Heart right ventricle (tissue), 16 donors: ENCODE data around the gene GLS2. TPM values are rescaled to one million over a fixed set of nuclear protein-coding genes. Genes with fewer than 3 reads are reported as not detected.
"Not testable (repeated sequence)": the region's sequence is repeated elsewhere in the genome, so short reads cannot be mapped to it uniquely, and the experiment has no call there.

Experiments
- ATAC-seq, 8 donors: fragments of 200-7000 bp; cut with Tn5 transposase; one replicate each; pipeline ENCODE4 v1.9.1; 2020; ENCODE audit warnings: mild to moderate bottlenecking in 8 of 8, moderate library complexity in 8 of 8, moderate number of reproducible peaks in 1 of 8
- DNase-seq, 2 donors: peaks; one replicate each; pipeline ENCODE4 v3.0.0-alpha.2; 2020
- H3K27ac ChIP-seq, 10 donors: fragments of 200-600 bp; sonication (generic) in 2 of 10; one replicate each; pipeline versions ENCODE4 v1.5.0 to v1.8.0; 2020 to 2022; ENCODE audit warnings: mild to moderate bottlenecking in 3 of 10
- H3K27me3 ChIP-seq, 7 donors: fragments of 200-600 bp; one replicate each; pipeline ENCODE4 v1.8.0; 2021 to 2022; ENCODE audit warnings: mild to moderate bottlenecking in 2 of 7
- H3K36me3 ChIP-seq, 9 donors: fragments of 200-600 bp; sonication (generic) in 1 of 9; one replicate each; pipeline versions ENCODE4 v1.5.0 to v1.8.0; 2020 to 2022; ENCODE audit warnings: mild to moderate bottlenecking in 2 of 9
- H3K4me1 ChIP-seq, 9 donors: fragments of 200-600 bp; sonication (generic) in 1 of 9; one replicate each; pipeline versions ENCODE4 v1.5.0 to v1.8.0; 2020 to 2022; ENCODE audit warnings: mild to moderate bottlenecking in 4 of 9
- H3K4me3 ChIP-seq, 10 donors: fragments of 200-600 bp; sonication (generic) in 2 of 10; one replicate each; pipeline versions ENCODE4 v1.5.0 to v1.8.0; 2020 to 2022; ENCODE audit warnings: mild to moderate bottlenecking in 7 of 10, moderate library complexity in 2 of 10
- H3K9me3 ChIP-seq, 11 donors: fragments of 200-600 bp in 10 of 11; sonication (generic) in 2 of 11; one replicate each; pipeline versions ENCODE4 v1.5.0 to v1.8.0; 2013 to 2022; ENCODE audit warnings: mild to moderate bottlenecking in 2 of 11, control low read depth in 1 of 11, moderate library complexity in 1 of 11
- CTCF ChIP-seq, 9 donors: fragments of 200-600 bp; sonication (generic) in 2 of 9; IDR thresholded peaks; one replicate each; pipeline versions ENCODE4 v1.5.0 to v1.8.0; 2021 to 2022; ENCODE audit warnings: antibody characterized with exemption in 9 of 9, mild to moderate bottlenecking in 5 of 9, moderate library complexity in 1 of 9
- WGBS, 2 donors: extraction: QIAGEN DNeasy Blood & Tissue Kit; methylation state at CpG; one replicate each; pipeline ENCODE4 v1.1.7; 2013; ENCODE audit warnings: inconsistent platforms in 1 of 2; 5-methylcytosine and 5-hydroxymethylcytosine counted together
- intact Hi-C, 10 donors: fragments of 100-400 bp; cut with DNase I; formaldehyde crosslinking; loops; one replicate each; pipeline versions ENCODE4 v1.11.1 to v1.14.2; 2022
- polyA plus RNA-seq, 2 donors: library from polyadenylated mRNA; stranded (reverse); fragments of 200-250 nt; gene quantifications; one replicate each; pipeline ENCODE4 v1.2.3, GENCODE V29; 2013
- total RNA-seq, 10 donors: library from RNA; stranded (reverse); fragmentation: NEBNext Ultra II Directional in 3 of 10; extraction: Animal tissue kit (Norgen Biotek cat#: 25700) in 3 of 10; gene quantifications; one replicate each; pipeline versions ENCODE4 v1.2.1 to v1.2.4, GENCODE V29; 2021 to 2023
- donor health status: Arrhythmogenic right ventricular cardiomyopathy.
- donor health status: ischemic (EF 13 %, LVEDD 7.1; RV severe dilation, severe dysfunction).
- donor health status: healthy with polysubstance abuse.
- donor health status: DM: no; HTN: yes; CAD: no.
- donor health status: DM: no; HTN: no; CAD: no.
- donor health status: ischemic (EF 25% LVEDD 6.9; RV normal size, moderate dysfunction).
- donor health status: ischemic (EF 25% LVEDD 5.7; RV mildly dilated, moderate dysfunction).
- donor health status: healthy.
- donor health status: DM: yes; HTN: yes; CAD: no.
- donor health status: Ischemic cardiomyopathy.
- donor health status: ischemic (EF 35%, LVEDD 5.7; RV mildly dilated, moderate dysfunction).
- donor health status: nonischemic (EF 11% LVEDD 7.7; RV severe dilation, severe dysfunction).
- donor health status: DM: yes; HTN: yes; CAD: no.
- donor health status: PGD.
- donor health status: ischemic (EF 29% LVEDD 5.4; RV normal size, mild dysfunction).
- donor health status: nonischemic (EF 23%, LVEDD 6.1; RV moderate dilation, normal function).

GLS2 gene
- total and polyA plus RNA-seq, 12 donors = 0.19 to 1.4 (median 0.52) TPM

DNA sequence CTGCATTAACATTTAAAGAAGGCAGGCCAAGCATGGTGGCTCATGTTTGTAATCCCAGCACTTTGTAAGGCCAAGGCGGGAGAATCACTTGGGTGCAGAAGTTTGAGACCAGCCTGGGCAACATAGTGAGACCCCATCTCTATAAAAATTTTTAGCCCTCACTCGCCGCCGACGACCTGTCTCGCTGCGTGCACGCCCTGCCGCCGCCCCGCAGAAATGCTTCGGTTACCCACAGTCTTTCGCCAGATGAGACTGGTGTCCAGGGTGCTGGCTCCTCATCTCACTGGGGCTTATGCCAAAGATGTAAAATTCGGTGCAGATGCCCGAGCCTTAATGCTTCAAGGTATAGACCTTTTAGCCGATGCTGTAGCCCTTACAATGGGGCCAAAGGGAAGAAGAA lies 22.8 kb upstream of the GLS2 start:
- no peak for TF ChIP-seq CTCF (IDR thresholded peaks at IDR 0.05)
- Histone ChIP-seq H3K36me3 (no peaks in the 10 kb centered on the region), H3K27me3 (no peaks in the 10 kb centered on the region), H3K9me3 (no peaks in the 10 kb centered on the region), H3K27ac (no peak overlapping the region), H3K4me1 (peaks cover 0 to 7% (median 0%) of the 10 kb centered on the region in 9 donors), H3K4me3 (no peak overlapping the region)
- ATAC-seq (no peak), DNase-seq (no peak)
- intact Hi-C loops = loop anchor here in 3 of 10 donors (5.0 to 10.0 kb wide), 4 partner anchors 62 to 124 kb away; partner anchors contain the start of gene BAZ2A (in 2 of the 3)
- 92 to 93% methylated on average over 16 of the region's 16 CpGs for WGBS, 2 donors

DNA sequence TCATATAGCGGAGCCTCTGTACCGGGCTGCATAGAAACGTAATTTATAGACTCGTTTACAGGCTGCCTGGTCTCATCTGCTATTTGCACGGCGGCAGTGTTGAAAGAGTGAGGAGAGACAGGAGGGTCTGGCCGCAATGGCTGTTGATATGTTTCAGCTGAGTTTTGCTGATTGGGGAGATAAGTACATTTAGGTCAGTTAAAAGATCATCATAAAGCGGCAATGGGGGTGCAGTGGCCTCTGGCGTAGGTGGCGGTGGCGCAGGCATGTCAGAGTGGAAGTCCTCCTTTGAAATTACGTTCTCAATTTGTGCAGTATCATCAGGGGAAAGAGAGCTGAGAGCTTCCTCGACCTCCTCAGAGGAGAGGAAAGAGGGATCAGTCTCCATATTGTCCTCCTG lies 11.9 kb upstream of the GLS2 start:
- H3K9me3 ChIP-seq, H3K27ac ChIP-seq, H3K4me3 ChIP-seq, H3K4me1 ChIP-seq, H3K36me3 ChIP-seq, DNase-seq, H3K27me3 ChIP-seq, intact Hi-C loops, ATAC-seq: not testable (repeated sequence)
- WGBS, 2 donors = 75 to 82% methylated on average over 13 of the region's 13 CpGs

DNA sequence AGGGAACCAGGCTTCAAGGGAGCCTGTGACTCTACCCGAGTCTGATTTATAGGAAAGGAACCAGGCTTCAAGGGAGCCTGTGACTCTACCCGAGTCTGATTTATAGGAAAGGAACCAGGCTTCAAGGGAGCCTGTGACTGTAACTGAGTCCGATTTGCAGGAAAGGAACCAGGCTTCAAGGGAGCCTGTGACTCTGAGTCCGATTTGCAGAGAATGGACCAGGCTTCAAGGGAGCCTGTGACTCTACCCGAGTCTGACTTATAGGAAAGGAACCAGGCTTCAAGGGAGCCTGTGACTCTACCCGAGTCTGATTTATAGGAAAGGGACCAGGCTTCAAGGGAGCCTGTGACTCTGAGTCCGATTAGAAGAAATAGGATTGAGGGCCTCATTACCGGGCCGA lies 11.5 kb upstream of the GLS2 start:
- ATAC-seq, H3K4me3 ChIP-seq, intact Hi-C loops, H3K27me3 ChIP-seq, H3K9me3 ChIP-seq, H3K4me1 ChIP-seq, H3K27ac ChIP-seq, DNase-seq, H3K36me3 ChIP-seq: not testable (repeated sequence)
- WGBS, 2 donors = 80% methylated on average over 9 of the region's 9 CpGs

DNA sequence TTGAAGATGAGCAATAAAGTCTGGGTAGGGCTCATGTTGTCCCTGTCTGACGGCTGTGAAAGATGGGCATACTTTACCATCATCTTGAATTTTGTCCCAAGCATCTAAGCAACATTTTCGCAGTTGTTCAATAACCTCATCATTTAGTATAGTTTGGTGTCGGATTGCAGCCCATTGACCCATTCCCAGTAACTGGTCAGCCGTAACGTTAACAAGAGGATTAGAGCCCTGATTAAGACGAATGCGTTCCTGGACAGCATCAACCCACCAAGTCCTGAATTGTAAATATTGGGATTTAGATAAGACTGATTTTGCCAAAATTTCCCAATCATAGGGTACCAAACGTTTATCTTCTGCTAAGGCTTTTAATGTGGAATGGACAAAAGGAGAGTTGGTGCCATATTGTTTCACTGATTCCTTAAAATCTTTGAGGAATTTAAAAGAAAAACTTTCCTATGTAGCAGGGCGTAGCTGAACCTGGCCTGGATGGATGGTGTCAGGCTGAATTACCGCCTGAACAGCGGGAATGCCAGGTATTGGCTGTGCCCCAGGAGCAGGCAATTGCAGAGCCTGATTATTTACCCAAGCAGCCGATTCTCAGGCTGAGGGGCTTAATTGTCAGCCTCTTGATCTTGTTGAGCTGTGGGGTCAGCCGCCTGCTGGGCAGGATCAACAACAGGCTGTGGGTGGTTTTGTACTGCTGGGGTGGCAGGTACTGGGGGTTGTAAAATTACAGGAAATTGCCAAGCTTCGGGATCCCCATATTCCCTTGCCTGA lies 10.4 kb upstream of the GLS2 start:
- H3K27me3 ChIP-seq, H3K9me3 ChIP-seq, H3K36me3 ChIP-seq, H3K27ac ChIP-seq, ATAC-seq, DNase-seq, H3K4me3 ChIP-seq, intact Hi-C loops, H3K4me1 ChIP-seq: not testable (repeated sequence)
- WGBS, 2 donors = 86 to 87% methylated on average over 14 of the region's 14 CpGs

DNA sequence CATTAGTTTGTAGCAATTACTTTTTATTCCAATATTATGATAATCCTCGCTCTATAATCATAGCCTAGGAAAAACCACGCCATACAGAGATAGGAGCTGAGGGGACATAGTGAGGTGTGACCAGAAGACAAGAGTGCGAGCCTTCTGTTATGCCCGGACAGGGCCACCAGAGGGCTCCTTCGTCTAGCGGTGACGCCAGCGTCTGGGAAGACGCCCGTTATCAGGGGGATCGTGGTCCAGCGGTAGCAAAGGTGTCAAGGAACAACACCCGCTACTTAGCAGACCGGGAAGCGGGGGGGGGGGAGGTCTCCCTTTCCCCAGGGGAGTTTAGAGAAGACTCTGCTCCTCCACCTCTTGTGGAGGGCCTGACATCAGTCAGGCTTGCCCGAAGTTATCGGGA lies 8.7 kb upstream of the GLS2 start:
- peak; percentile 50 to 71 for DNase-seq
- intact Hi-C loops, H3K36me3 ChIP-seq, H3K9me3 ChIP-seq, ATAC-seq, H3K27ac ChIP-seq, H3K4me1 ChIP-seq: not testable (repeated sequence)
- TF ChIP-seq CTCF (IDR thresholded peaks at IDR 0.05) = peak in 8 of 9 donors; percentile 27 to 59 (median 44)
- Histone ChIP-seq H3K27me3 (peaks cover 0 to 11% (median 0%) of the 10 kb centered on the region in 7 donors), H3K4me3 (peak overlapping the region in 2 of 10 donors; percentile 12 to 20)
- 9% methylated on average over 17 of the region's 17 CpGs for WGBS, 2 donors

- H3K4me1 ChIP-seq, H3K27ac ChIP-seq, H3K4me3 ChIP-seq, ATAC-seq, H3K36me3 ChIP-seq, H3K9me3 ChIP-seq, DNase-seq, intact Hi-C loops: not testable (repeated sequence)
- peaks cover 0 to 31% (median 0%) of the 10 kb centered on the region in 7 donors for H3K27me3 ChIP-seq
- 95% methylated on average over 26 to 27 of the region's 27 CpGs for WGBS, 2 donors
Measured at GRCh38 chr12:56494481-56494880, 6.5 kb upstream of the GLS2 start.

- not testable (repeated sequence) for ATAC-seq, H3K9me3 ChIP-seq
- 94 to 95% methylated on average over 14 to 15 of the region's 15 CpGs for WGBS, 2 donors
Measured at GRCh38 chr12:56494106-56494415, 6.1 kb upstream of the GLS2 start.

GRCh38 chr12:56493409-56494105 lies 5.6 kb upstream of the GLS2 start:
- intact Hi-C loops, H3K4me3 ChIP-seq, H3K27ac ChIP-seq, H3K9me3 ChIP-seq, H3K4me1 ChIP-seq, H3K36me3 ChIP-seq, ATAC-seq, DNase-seq: not testable (repeated sequence)
- peaks cover 0 to 40% (median 0%) of the 10 kb centered on the region in 7 donors for H3K27me3 ChIP-seq
- WGBS, 2 donors = 90 to 91% methylated on average over 24 to 31 of the region's 31 CpGs

More at GRCh38 chr12:56494106-56494415, 6.1 kb upstream of the GLS2 start:
- intact Hi-C loops, H3K4me1 ChIP-seq, DNase-seq, H3K27ac ChIP-seq, H3K36me3 ChIP-seq, H3K4me3 ChIP-seq: not testable (repeated sequence)
- peaks cover 0 to 35% (median 0%) of the 10 kb centered on the region in 7 donors for H3K27me3 ChIP-seq
